Smooth muscle cell (in vitro differentiated cells): Measurements from ENCODE around the gene SLC11A1. TPM values are rescaled to one million over a fixed set of nuclear protein-coding genes. Genes with fewer than 3 reads are reported as not detected.

Experiments
- DNase-seq: peaks from one replicate; lab custom pipeline; 2025; ENCODE audit not compliant: unreplicated experiment; lab: John Stamatoyannopoulos, UW
- H2AFZ ChIP-seq: fragments of 200-600 bp; sonication (generic); 2 replicates; pipeline ENCODE4 v1.6.0; 2016; ENCODE audit warnings: antibody characterized with exemption, low read depth, mild to moderate bottlenecking
- H3F3A ChIP-seq: fragments of 200-600 bp; sonication (generic); 2 replicates; pipeline ENCODE4 v1.6.0; 2017; ENCODE audit warnings: antibody characterized with exemption, low read depth
- H3K27ac ChIP-seq: fragments of 200-600 bp; sonication (generic); 2 replicates; pipeline ENCODE4 v1.5.1; 2016; ENCODE audit warnings: low read depth, mild to moderate bottlenecking
- H3K27me3 ChIP-seq: fragments of 200-600 bp; sonication (generic); 2 replicates; pipeline ENCODE4 v1.6.1; 2016; ENCODE audit warnings: low read depth, mild to moderate bottlenecking
- H3K36me3 ChIP-seq: fragments of 200-600 bp; sonication (generic); 2 replicates; pipeline ENCODE4 v1.5.1; 2016; ENCODE audit warnings: low read depth
- H3K4me1 ChIP-seq: fragments of 200-600 bp; sonication (generic); 2 replicates; pipeline ENCODE4 v1.5.1; 2016; ENCODE audit warnings: low read depth
- H3K4me2 ChIP-seq: fragments of 200-600 bp; sonication (generic); 2 replicates; pipeline ENCODE4 v1.6.0; 2016; ENCODE audit warnings: mild to moderate bottlenecking
- H3K4me3 ChIP-seq: fragments of 200-600 bp; sonication (generic); 2 replicates; pipeline ENCODE4 v1.5.1; 2016; ENCODE audit warnings: mild to moderate bottlenecking
- H3K79me2 ChIP-seq: fragments of 200-600 bp; sonication (generic); 2 replicates; pipeline ENCODE4 v1.6.0; 2016; ENCODE audit warnings: low read depth, mild to moderate bottlenecking
- H3K9ac ChIP-seq: fragments of 200-600 bp; sonication (generic); 2 replicates; pipeline ENCODE4 v1.6.0; 2016; ENCODE audit warnings: low read depth
- H3K9me3 ChIP-seq: fragments of 200-600 bp; sonication (generic); replicated peaks from 2 replicates; pipeline ENCODE4 v1.5.1; 2016; ENCODE audit warnings: low read depth
- H4K20me1 ChIP-seq: fragments of 200-600 bp; sonication (generic); 2 replicates; pipeline ENCODE4 v1.6.0; 2016; ENCODE audit warnings: low read depth
- WGBS: methylation state at CpG from one replicate; pipeline ENCODE4 v1.1.7; 2016; ENCODE audit warnings: low lambda C conversion rate; 5-methylcytosine and 5-hydroxymethylcytosine counted together
- polyA plus RNA-seq: library from polyadenylated mRNA; unstranded; fragments of >200 nt; fragmentation: Nextera tagmentation; extraction: Ambion mirVana; gene quantifications from 2 replicates; pipeline ENCODE4 v1.2.1, GENCODE V29; 2016
- total RNA-seq: library from RNA; depleted of rRNA; stranded (reverse); fragments of >200 nt; gene quantifications from 2 replicates; pipeline ENCODE4 v1.2.3, GENCODE V29; 2014
- TF ChIP-seq, protein P1 (sequence below): fragments of 200-600 bp; sonication (generic); IDR thresholded peaks from 2 replicates; pipeline ENCODE4 v1.5.1; 2017; ENCODE audit warnings: borderline replicate concordance, mild to moderate bottlenecking, antibody characterized with exemption; ENCODE audit not compliant: insufficient read depth, poor library complexity, severe bottlenecking

SLC11A1 gene
- total and polyA plus RNA-seq, 2 experiments from 2014 or later, result 0.31 to 0.38 TPM

DNA sequence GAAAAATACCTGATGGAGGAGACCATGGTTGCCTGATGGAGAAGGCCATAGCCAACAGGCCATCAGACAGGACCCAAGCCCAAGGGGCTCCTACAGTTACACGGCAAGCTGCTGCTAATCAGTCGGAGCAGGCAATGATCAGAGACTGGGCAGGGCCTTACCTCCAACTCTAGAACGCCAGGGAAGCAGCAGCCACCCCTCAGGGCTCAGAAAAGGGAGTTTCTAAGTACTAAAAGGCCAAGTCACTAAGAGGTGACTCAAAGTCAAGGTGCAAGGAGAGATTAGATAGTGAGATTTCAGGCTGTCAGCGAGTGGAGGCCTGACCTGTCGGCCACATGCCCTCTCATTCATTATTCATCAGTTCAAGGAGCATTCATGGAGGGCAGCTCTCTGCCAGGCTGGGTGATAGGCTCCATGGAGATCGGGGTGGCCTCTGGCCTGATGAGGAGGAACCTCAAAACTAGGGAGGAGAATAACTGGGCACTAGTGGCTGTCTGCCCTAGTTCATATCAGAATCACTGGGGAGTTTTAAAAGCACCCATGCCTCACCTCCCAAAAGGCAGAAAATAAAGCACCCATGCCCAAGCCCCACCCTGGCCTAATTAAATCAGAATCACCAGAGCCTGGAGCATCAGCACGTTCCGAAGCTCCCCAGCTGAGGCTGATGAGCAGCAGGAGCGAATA, 40.5 kb downstream of the SLC11A1 start:
- no peaks in the 10 kb centered on the region for H3K9me3 ChIP-seq
- H3K27ac ChIP-seq, result no peak overlapping the region
- no peak overlapping the region for H3K4me2 ChIP-seq
- H3K36me3 ChIP-seq, result no peaks in the 10 kb centered on the region
- H3K27me3 ChIP-seq, result no peaks in the 10 kb centered on the region
- no peaks in the 10 kb centered on the region for H3K4me1 ChIP-seq
- no peak overlapping the region for H3K9ac ChIP-seq
- no peak for DNase-seq
- no peaks in the 10 kb centered on the region for H4K20me1 ChIP-seq
- WGBS, result 85% methylated on average over 9 of the region's 9 CpGs
- H3K79me2 ChIP-seq, result no peaks in the 10 kb centered on the region
- H3F3A ChIP-seq, result no peaks in the 10 kb centered on the region
- H2AFZ ChIP-seq, result no peak overlapping the region
- TF ChIP-seq, protein P1, sequence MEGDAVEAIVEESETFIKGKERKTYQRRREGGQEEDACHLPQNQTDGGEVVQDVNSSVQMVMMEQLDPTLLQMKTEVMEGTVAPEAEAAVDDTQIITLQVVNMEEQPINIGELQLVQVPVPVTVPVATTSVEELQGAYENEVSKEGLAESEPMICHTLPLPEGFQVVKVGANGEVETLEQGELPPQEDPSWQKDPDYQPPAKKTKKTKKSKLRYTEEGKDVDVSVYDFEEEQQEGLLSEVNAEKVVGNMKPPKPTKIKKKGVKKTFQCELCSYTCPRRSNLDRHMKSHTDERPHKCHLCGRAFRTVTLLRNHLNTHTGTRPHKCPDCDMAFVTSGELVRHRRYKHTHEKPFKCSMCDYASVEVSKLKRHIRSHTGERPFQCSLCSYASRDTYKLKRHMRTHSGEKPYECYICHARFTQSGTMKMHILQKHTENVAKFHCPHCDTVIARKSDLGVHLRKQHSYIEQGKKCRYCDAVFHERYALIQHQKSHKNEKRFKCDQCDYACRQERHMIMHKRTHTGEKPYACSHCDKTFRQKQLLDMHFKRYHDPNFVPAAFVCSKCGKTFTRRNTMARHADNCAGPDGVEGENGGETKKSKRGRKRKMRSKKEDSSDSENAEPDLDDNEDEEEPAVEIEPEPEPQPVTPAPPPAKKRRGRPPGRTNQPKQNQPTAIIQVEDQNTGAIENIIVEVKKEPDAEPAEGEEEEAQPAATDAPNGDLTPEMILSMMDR, result no peak
- no peak overlapping the region for H3K4me3 ChIP-seq

GRCh38 chr2:218423584-218423983, 41.5 kb downstream of the SLC11A1 start:
- H3K79me2 ChIP-seq, result no peaks in the 10 kb centered on the region
- H3K9me3 ChIP-seq, result no peaks in the 10 kb centered on the region
- H3K27me3 ChIP-seq, result no peaks in the 10 kb centered on the region
- no peak overlapping the region for H3K27ac ChIP-seq
- H2AFZ ChIP-seq, result no peak overlapping the region
- no peak overlapping the region for H3K4me3 ChIP-seq
- no peaks in the 10 kb centered on the region for H3K4me1 ChIP-seq
- no peaks in the 10 kb centered on the region for H4K20me1 ChIP-seq
- no peaks in the 10 kb centered on the region for H3F3A ChIP-seq
- 96% methylated on average over 9 of the region's 9 CpGs for WGBS
- no peak overlapping the region for H3K4me2 ChIP-seq
- no peak overlapping the region for H3K9ac ChIP-seq
- no peaks in the 10 kb centered on the region for H3K36me3 ChIP-seq
- DNase-seq, result no peak
- TF ChIP-seq, protein P1, result no peak

GRCh38 chr2:218425531-218425930, 43.5 kb downstream of the SLC11A1 start:
- DNase-seq, result no peak
- no peak overlapping the region for H3K9ac ChIP-seq
- H3K4me2 ChIP-seq, result no peak overlapping the region
- no peak overlapping the region for H3K4me3 ChIP-seq
- 95% methylated on average over 10 of the region's 10 CpGs for WGBS
- H3K4me1 ChIP-seq, result no peaks in the 10 kb centered on the region
- no peak overlapping the region for H2AFZ ChIP-seq
- H3K79me2 ChIP-seq, result no peaks in the 10 kb centered on the region
- H3K27ac ChIP-seq, result no peak overlapping the region
- no peaks in the 10 kb centered on the region for H3K9me3 ChIP-seq
- no peaks in the 10 kb centered on the region for H3K27me3 ChIP-seq
- H3F3A ChIP-seq, result no peaks in the 10 kb centered on the region
- no peaks in the 10 kb centered on the region for H3K36me3 ChIP-seq
- H4K20me1 ChIP-seq, result no peaks in the 10 kb centered on the region
- TF ChIP-seq, protein P1, result no peak

DNA sequence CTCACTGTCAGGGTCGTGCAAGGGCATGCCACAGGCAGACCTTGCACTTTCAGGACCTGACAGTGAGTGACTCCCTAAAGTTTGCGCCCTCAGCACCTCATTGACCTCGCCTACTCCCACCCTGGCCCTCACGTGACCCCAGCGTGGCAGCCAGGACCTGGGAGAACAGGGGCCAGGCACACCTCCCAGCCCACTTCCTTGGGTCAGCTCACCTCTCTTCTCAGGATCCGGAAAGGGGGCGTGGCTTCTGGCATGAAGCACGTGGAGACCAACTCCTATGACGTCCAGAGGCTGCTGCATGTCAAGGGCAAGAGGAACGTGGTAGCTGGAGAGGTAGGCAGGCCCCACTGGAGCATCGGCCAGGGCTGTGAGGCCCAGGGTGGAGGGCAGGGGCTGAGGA, 45.7 kb downstream of the SLC11A1 start:
- no peaks in the 10 kb centered on the region for H4K20me1 ChIP-seq
- H3K4me1 ChIP-seq, result no peaks in the 10 kb centered on the region
- H3K4me2 ChIP-seq, result no peak overlapping the region
- H3K36me3 ChIP-seq, result no peaks in the 10 kb centered on the region
- no peak overlapping the region for H3K27ac ChIP-seq
- no peak for DNase-seq
- H3K27me3 ChIP-seq, result no peaks in the 10 kb centered on the region
- no peak overlapping the region for H3K4me3 ChIP-seq
- 81% methylated on average over 11 of the region's 11 CpGs for WGBS
- no peaks in the 10 kb centered on the region for H3K9me3 ChIP-seq
- no peaks in the 10 kb centered on the region for H3K79me2 ChIP-seq
- TF ChIP-seq, protein P1, result no peak
- no peak overlapping the region for H3K9ac ChIP-seq
- no peak overlapping the region for H2AFZ ChIP-seq
- H3F3A ChIP-seq, result no peaks in the 10 kb centered on the region
